Skin of body (tissue), 2 donors: ENCODE results near the gene PEX5. TPM values are rescaled to one million over a fixed set of nuclear protein-coding genes. Genes with fewer than 3 reads are reported as not detected.
A peak's percentile ranks its signal among the peaks of the same experiment; 100 is the strongest.

Experiments used
- DNase-seq: peaks from one replicate; lab custom pipeline; 2025; lab: John Stamatoyannopoulos, UW
- total RNA-seq: library from RNA; depleted of rRNA; stranded (reverse); fragments of >200 nt; gene quantifications from one replicate; pipeline ENCODE4 v1.2.3, GENCODE V29; 2014

PEX5 gene
- 26.1 TPM for total RNA-seq

DNA sequence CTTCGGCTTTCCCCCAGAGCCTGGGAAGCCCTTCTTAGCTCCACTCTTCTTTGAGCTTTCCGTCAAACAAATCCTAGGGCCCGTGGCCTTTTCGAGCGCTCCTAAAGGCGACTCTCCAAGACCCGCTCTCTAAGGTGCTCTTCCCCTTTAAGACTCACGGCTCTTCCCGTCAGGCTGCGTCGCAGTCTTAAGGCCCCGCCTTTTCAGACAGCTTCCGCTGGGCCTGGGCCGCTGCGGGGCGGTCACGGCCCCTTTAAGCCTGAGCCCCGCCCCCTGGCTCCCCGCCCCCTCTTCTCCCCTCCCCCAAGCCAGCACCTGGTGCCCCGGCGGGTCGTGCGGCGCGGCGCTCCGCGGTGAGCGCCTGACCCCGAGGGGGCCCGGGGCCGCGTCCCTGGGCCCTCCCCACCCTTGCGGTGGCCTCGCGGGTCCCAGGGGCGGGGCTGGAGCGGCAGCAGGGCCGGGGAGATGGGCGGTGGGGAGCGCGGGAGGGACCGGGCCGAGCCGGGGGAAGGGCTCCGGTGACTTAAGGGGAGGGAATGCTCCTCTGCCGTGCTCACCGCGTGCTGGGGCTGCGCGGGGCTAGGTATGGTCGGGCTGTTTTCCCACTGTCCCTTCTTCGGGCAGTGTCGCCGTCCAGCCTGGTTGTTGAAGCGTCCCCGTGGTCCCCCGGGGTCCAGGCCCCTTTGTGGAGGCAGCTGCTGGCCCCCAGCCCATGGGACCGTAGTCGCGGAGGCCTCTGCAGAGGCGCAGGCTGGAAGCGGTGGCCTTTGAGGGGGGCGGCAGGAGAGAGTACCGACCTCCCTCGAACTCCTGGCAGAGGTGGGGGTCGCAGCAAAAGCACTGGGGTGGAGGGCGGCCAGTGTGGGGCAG is at the start of gene PEX5:
PEX5 (plus strand) TSS at position 289 of the 870 bp plus-strand sequence. CDS start 692 bp downstream, outside the sequence.
- peak; percentile 87 for DNase-seq

GRCh38 chr12:7141351-7142005 is 48.0 kb upstream of the PEX5 start:
- DNase-seq: no peak

GRCh38 chr12:7142056-7142644 is 47.3 kb upstream of the PEX5 start:
- no peak for DNase-seq

- DNase-seq: no peak
These were observed 46.5 kb upstream of the PEX5 start for GRCh38 chr12:7142809-7143465.

- no peak for DNase-seq
These were observed 45.9 kb upstream of the PEX5 start for GRCh38 chr12:7143564-7143963.

GRCh38 chr12:7144414-7145120 is 44.9 kb upstream of the PEX5 start:
- DNase-seq: no peak

- DNase-seq: no peak
These were observed 43.8 kb upstream of the PEX5 start for GRCh38 chr12:7145671-7146070.

GRCh38 chr12:7146228-7146627 is 43.3 kb upstream of the PEX5 start:
- no peak for DNase-seq

DNA sequence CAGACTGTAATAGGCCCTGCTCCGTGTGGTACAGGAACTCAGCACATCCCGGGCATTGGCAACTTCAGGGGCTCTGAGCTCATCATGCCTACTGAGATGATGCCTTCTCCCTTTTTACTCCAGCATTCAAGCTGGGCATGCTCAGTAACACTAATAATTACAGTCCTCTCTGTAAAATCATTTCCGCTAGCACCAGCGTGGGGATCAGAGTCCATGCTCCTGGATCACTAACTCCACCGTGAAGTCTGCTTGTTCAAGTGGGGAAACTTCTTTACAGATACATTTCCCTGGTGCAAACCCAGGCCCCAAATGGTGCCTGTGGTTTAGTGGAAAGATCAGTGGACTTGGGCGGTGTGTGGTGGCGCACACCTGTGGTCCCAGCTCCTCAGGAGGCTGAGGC is 42.6 kb upstream of the PEX5 start:
- DNase-seq: no peak

- DNase-seq: no peak
These were observed 39.1 kb upstream of the PEX5 start for GRCh38 chr12:7150356-7150755.

DNA sequence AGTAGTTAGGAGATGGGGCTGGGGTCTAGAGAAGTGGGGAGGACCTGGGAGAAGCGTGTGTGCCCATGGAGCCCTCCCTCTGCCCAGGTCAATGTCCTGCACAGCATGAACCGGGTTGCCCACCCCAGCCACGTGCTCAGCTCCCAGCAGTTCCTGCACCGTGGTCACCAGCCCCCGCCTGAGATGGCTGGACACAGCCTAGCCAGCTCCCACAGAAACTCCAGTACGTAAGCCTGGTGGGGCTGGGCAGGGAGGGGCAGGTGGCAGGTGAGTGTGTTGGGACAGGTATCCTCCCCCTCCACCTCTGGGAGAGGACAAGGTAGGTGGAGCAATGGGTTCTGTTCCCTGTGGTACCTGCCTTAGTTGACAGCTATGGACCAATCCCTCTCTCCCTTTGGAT is 38.6 kb upstream of the PEX5 start:
- DNase-seq: no peak

DNA sequence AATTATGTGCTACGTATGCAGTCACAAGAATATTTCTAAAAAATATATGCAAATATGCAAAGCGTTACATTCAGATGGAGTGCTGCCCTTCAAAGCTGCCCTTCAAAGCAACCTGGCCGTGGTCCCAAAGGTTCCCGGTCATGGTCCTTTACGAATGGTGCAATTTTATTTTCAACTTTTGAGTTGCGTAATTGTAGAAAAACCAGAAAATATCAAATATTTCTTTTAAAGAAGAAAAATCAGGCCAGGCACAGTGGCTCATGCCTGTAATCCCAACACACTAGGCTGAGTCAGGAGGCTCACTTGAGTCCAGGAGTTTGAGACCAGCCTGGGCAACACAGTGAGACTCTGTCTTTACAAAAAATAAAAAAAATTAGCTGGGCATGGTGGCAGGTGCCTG is 38.0 kb upstream of the PEX5 start:
- DNase-seq: no peak

DNA sequence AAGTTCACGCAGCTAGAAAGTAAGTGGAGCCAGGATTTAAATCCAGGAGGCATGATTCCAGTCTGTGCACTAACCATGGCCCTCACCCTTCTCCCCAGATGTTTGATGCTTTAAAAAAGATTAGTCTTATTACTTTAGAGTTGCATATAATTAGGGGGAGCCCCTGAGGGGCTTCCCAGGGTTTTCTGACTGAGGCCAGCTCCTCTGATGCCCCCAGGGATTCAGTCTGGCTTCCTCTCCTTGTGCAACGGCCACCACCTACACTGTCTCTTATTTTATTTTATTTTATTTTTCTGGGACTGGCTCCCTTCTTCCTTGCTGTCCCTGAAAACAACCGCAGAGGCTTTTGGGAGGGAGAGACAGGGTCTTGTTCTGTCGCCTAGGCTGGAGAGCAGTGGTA is 36.7 kb upstream of the PEX5 start:
- no peak for DNase-seq

DNA sequence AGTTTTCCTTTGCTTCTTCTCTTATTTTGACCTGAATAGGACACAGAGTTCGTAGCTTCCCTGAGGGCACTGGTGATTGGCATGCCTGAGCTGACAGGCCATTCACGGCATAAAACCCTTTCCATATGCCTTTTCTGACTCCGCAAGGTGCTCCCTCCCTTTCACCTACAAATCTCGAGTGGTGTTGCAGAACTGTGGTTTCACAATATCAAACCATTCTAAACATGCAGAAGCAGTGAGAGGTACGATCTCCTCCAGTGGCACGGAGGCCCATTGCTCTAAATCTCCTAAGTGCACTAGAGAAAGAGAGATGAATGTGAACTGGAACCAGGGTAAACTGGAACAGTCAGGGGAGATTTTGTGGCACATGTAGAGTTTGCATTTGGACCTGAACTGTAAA is 35.4 kb upstream of the PEX5 start:
- DNase-seq: no peak

DNA sequence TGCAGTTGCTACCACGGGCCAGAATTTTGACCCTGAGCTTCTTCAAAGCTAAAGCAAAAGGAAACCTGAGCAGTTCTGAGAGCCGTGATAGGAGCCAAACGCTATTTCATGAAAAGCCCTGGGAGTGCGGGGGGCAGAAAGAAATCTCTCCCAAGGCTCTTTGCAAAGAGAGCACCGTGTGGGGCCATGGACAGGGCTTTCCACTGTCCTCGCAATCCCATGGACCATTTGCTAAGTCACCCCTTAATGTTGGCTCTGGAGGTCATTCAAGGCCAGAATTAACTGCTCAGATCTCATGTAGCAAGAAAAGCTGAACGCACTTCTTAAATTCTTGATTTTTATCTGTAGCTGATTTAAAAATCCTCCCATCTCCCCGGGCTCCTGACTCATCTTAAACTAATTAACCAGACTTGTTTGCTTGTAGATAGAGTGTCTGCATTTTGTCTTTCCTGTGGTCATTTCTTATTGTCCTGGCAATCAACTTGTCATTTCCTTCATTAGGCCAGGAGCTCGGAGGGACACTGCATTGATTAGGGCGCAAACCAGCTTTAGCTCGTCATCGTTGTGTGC is 34.5 kb upstream of the PEX5 start:
- DNase-seq: no peak

GRCh38 chr12:7155471-7156034 is 33.9 kb upstream of the PEX5 start:
- DNase-seq: no peak

DNA sequence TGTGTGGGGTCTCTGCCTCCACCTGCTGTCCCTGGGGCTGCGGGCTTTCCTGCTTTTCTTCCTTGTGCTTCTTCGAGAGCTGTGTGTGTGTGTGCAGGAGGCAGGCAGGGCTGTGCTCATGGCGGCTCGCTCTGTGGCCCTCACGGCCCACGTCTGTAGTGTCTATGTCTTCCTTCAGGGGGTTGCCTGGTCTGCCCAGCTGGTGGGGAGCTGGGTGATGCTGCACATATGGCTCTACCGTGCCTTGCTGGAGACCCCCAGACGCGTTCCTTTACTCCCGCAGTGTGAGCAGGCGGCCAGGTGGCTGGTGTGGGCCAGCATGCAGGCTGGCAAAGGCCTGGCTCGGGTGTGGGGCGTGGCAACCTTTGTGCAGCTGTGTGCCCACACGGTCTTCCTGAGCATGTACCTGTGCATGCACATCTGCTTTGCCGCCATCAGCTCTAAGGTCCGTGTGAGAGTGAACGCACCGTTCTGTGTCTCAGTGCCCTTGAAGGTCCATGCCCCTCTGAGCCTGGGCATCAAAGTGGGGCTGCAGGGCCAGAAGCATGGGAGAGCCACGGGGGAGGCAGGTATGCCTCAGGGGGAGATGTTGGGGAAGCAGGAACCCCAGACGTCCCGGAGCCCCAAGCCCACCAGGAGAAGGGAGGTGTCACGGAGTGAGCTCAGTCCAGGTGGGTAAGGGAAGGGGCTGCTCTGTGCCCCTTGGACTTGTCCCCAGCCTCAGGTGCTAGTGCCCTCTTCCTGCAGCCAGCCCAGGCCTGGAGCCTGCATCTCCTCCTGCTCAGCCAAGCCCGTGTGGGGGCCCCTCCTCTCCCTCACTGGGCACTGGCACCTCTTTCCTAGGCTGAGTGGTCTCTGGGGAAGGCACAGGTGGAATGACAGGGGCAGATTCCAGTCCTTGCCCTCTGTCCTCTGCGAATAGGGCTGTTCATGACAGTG is 33.0 kb upstream of the PEX5 start:
- no peak for DNase-seq

DNA sequence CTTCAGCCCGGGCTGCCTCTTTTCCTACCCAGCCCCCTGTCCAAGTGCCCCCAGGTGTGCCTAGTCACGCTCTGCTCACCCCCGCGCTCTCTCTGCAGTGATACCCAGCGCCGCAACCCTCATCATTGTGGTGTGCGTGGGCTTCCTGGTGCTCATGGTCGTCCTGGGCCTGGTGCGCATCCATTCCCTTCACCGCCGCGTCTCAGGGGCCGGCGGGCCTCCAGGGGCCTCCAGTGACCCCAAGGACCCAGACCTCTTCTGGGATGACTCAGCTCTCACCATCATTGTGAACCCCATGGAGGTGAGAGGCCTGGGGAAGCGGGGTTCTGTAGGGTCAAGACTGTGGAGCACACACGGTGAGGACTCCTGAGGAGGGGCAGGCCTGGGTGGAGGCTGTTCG is 32.1 kb upstream of the PEX5 start:
- no peak for DNase-seq

GRCh38 chr12:7158781-7159609 is 30.5 kb upstream of the PEX5 start:
- no peak for DNase-seq
